Trophoblast cell (in vitro differentiated cells and primary cell): ENCODE data around the gene GSTCD.

ENCODE experiments used
- DNase-seq, 2 donors: peaks; one replicate each; pipeline ENCODE4 v3.0.0-alpha.2; 2016
- H2AFZ ChIP-seq: 2 replicates; pipeline ENCODE4 v1.6.1; 2013; ENCODE audit warnings: low read length, moderate library complexity, mild to moderate bottlenecking; ENCODE audit not compliant: insufficient read depth, poor library complexity
- H2AK5ac ChIP-seq: 2 replicates; pipeline ENCODE4 v1.6.1; 2013; ENCODE audit warnings: mild to moderate bottlenecking, low read length
- H2BK120ac ChIP-seq: 2 replicates; pipeline ENCODE4 v1.6.1; 2013; ENCODE audit warnings: low read length, mild to moderate bottlenecking, moderate library complexity; ENCODE audit not compliant: insufficient read depth, poor library complexity
- H2BK12ac ChIP-seq: 2 replicates; pipeline ENCODE4 v1.6.1; 2013; ENCODE audit warnings: mild to moderate bottlenecking, low read length, moderate library complexity
- H2BK5ac ChIP-seq: 2 replicates; pipeline ENCODE4 v1.6.1; 2013; ENCODE audit warnings: low read length, low read depth, moderate library complexity, mild to moderate bottlenecking; ENCODE audit not compliant: poor library complexity
- H3K14ac ChIP-seq: 2 replicates; pipeline ENCODE4 v1.6.1; 2013; ENCODE audit warnings: mild to moderate bottlenecking, low read length
- H3K18ac ChIP-seq: 2 replicates; pipeline ENCODE4 v1.6.1; 2013; ENCODE audit warnings: mild to moderate bottlenecking, low read length
- H3K23ac ChIP-seq: 2 replicates; pipeline ENCODE4 v1.6.1; 2013; ENCODE audit warnings: low read length
- H3K27ac ChIP-seq: 2 replicates; pipeline ENCODE4 v1.5.1; 2013; ENCODE audit warnings: low read depth, mild to moderate bottlenecking, inconsistent platforms, low read length, moderate library complexity
- H3K27me3 ChIP-seq: 2 replicates; pipeline ENCODE4 v1.6.1; 2013; ENCODE audit warnings: inconsistent platforms, mild to moderate bottlenecking, low read length, moderate library complexity; ENCODE audit not compliant: insufficient read depth
- H3K36me3 ChIP-seq, 2 experiments: 1 replicate in 1 of 2; 2 replicates in 1 of 2; pipeline ENCODE4 v1.6.1; 2013; ENCODE audit warnings: low read length in 2 of 2, mild to moderate bottlenecking in 2 of 2, moderate library complexity in 1 of 2; ENCODE audit not compliant: insufficient read depth in 2 of 2, control insufficient read depth in 1 of 2
- H3K4ac ChIP-seq: 2 replicates; pipeline ENCODE4 v1.6.1; 2013; ENCODE audit warnings: low read depth, mild to moderate bottlenecking, low read length, moderate library complexity
- H3K4me1 ChIP-seq, 2 experiments: 1 replicate in 1 of 2; 2 replicates in 1 of 2; pipeline ENCODE4 v1.6.1; 2013; ENCODE audit warnings: low read length in 2 of 2, mild to moderate bottlenecking in 2 of 2, moderate library complexity in 1 of 2; ENCODE audit not compliant: insufficient read depth in 2 of 2, control insufficient read depth in 1 of 2
- H3K4me2 ChIP-seq: 2 replicates; pipeline ENCODE4 v1.6.1; 2013; ENCODE audit warnings: inconsistent platforms, mild to moderate bottlenecking, low read length, moderate library complexity
- H3K4me3 ChIP-seq: 2 replicates; pipeline ENCODE4 v1.5.1; 2013; ENCODE audit warnings: mild to moderate bottlenecking, low read depth, low read length, inconsistent platforms
- H3K79me1 ChIP-seq: one replicate; pipeline ENCODE4 v1.6.1; 2013; ENCODE audit warnings: low read length
- H3K79me2 ChIP-seq: 2 replicates; pipeline ENCODE4 v1.6.1; 2013; ENCODE audit warnings: low read length, mild to moderate bottlenecking; ENCODE audit not compliant: control insufficient read depth, insufficient read depth, poor library complexity
- H3K9ac ChIP-seq: 2 replicates; pipeline ENCODE4 v1.6.1; 2013; ENCODE audit warnings: mild to moderate bottlenecking, low read length
- H3K9me3 ChIP-seq: 2 replicates; pipeline ENCODE4 v1.6.1; 2013; ENCODE audit warnings: low read depth, mild to moderate bottlenecking, control low read depth, inconsistent platforms, low read length; ENCODE audit not compliant: insufficient read depth
- H4K12ac ChIP-seq: 2 replicates; pipeline ENCODE4 v1.6.1; 2013; ENCODE audit warnings: low read depth, mild to moderate bottlenecking, low read length, moderate library complexity
- H4K8ac ChIP-seq: 2 replicates; pipeline ENCODE4 v1.6.1; 2013; ENCODE audit warnings: low read depth, mild to moderate bottlenecking, low read length, moderate library complexity
- H4K91ac ChIP-seq: one replicate; pipeline ENCODE4 v1.6.1; 2013; ENCODE audit warnings: low read depth, mild to moderate bottlenecking, low read length, moderate library complexity
- WGBS: extraction: QIAGEN DNeasy Blood & Tissue Kit; methylation state at CpG from one replicate; pipeline ENCODE4 v1.1.7; 2013; ENCODE audit warnings: missing lambda C conversion rate; ENCODE audit not compliant: insufficient read length, insufficient coverage; ENCODE audit errors: extremely low coverage; 5-methylcytosine and 5-hydroxymethylcytosine counted together

Gene GSTCD

GRCh38 chr4:105871997-105872396 is 163.4 kb downstream of the GSTCD start:
- no CpG with 5 or more reads among the region's 2 CpGs for WGBS

GRCh38 chr4:105875233-105875632 is 166.6 kb downstream of the GSTCD start:
- no peak overlapping the region for H4K8ac ChIP-seq
- no peak overlapping the region for H2BK5ac ChIP-seq
- no peak overlapping the region for H3K4me2 ChIP-seq
- H2BK120ac ChIP-seq: no peak overlapping the region
- no peak for DNase-seq
- peaks cover 2% of the 10 kb centered on the region for H3K9me3 ChIP-seq
- no peak overlapping the region for H3K14ac ChIP-seq
- no peaks in the 10 kb centered on the region for H3K36me3 ChIP-seq
- H2AFZ ChIP-seq: no peak overlapping the region
- H3K4me1 ChIP-seq: no peaks in the 10 kb centered on the region
- no peak overlapping the region for H3K9ac ChIP-seq
- H3K27ac ChIP-seq: no peak overlapping the region
- no peak overlapping the region for H2BK12ac ChIP-seq
- no peak overlapping the region for H3K4ac ChIP-seq
- H3K18ac ChIP-seq: no peak overlapping the region
- no peak overlapping the region for H4K91ac ChIP-seq
- no peaks in the 10 kb centered on the region for H3K27me3 ChIP-seq
- no peak overlapping the region for H2AK5ac ChIP-seq
- no peaks in the 10 kb centered on the region for H3K79me1 ChIP-seq
- H3K4me3 ChIP-seq: no peak overlapping the region
- no peaks in the 10 kb centered on the region for H3K79me2 ChIP-seq
- H4K12ac ChIP-seq: no peak overlapping the region
- H3K23ac ChIP-seq: no peak overlapping the region

More at GRCh38 chr4:105871997-105872396, 163.4 kb downstream of the GSTCD start:
- no peak overlapping the region for H4K8ac ChIP-seq
- no peak for DNase-seq
- H2BK120ac ChIP-seq: no peak overlapping the region
- H3K27ac ChIP-seq: no peak overlapping the region
- no peak overlapping the region for H4K91ac ChIP-seq
- H3K79me1 ChIP-seq: no peaks in the 10 kb centered on the region
- H4K12ac ChIP-seq: no peak overlapping the region
- H3K9ac ChIP-seq: no peak overlapping the region
- no peak overlapping the region for H3K4me3 ChIP-seq
- no peak overlapping the region for H2AK5ac ChIP-seq
- H3K14ac ChIP-seq: no peak overlapping the region
- no peak overlapping the region for H2AFZ ChIP-seq
- H2BK5ac ChIP-seq: no peak overlapping the region
- H2BK12ac ChIP-seq: no peak overlapping the region
- H3K23ac ChIP-seq: no peak overlapping the region
- no peaks in the 10 kb centered on the region for H3K27me3 ChIP-seq
- no peak overlapping the region for H3K4ac ChIP-seq
- no peaks in the 10 kb centered on the region for H3K9me3 ChIP-seq
- H3K79me2 ChIP-seq: no peaks in the 10 kb centered on the region
- no peak overlapping the region for H3K18ac ChIP-seq
- no peak overlapping the region for H3K4me2 ChIP-seq
- no peaks in the 10 kb centered on the region for H3K36me3 ChIP-seq
- H3K4me1 ChIP-seq: no peaks in the 10 kb centered on the region

- Histone ChIP-seq H3K4me2 (no peak overlapping the region), H3K9me3 (peaks cover 4% of the 10 kb centered on the region), H3K4me1 (no peaks in the 10 kb centered on the region), H3K4ac (no peak overlapping the region), H3K79me1 (no peaks in the 10 kb centered on the region), H3K79me2 (no peaks in the 10 kb centered on the region), H2BK5ac (no peak overlapping the region), H4K91ac (no peak overlapping the region), H2BK12ac (no peak overlapping the region), H3K27ac (no peak overlapping the region), H2AFZ (no peak overlapping the region), H4K12ac (no peak overlapping the region), H3K18ac (no peak overlapping the region), H3K9ac (no peak overlapping the region), H4K8ac (no peak overlapping the region), H3K36me3 (no peaks in the 10 kb centered on the region), H2AK5ac (no peak overlapping the region), H3K23ac (no peak overlapping the region), H3K14ac (no peak overlapping the region), H3K4me3 (no peak overlapping the region), H2BK120ac (no peak overlapping the region), H3K27me3 (no peaks in the 10 kb centered on the region)
- no CpG with 5 or more reads among the region's 2 CpGs for WGBS
- DNase-seq: no peak
These were observed 170.1 kb downstream of the GSTCD start for GRCh38 chr4:105878668-105879067.

GRCh38 chr4:105887508-105887907 is 178.9 kb downstream of the GSTCD start:
- H3K4me2 ChIP-seq: no peak overlapping the region
- H3K23ac ChIP-seq: no peak overlapping the region
- H3K4ac ChIP-seq: no peak overlapping the region
- H2AFZ ChIP-seq: no peak overlapping the region
- H2BK12ac ChIP-seq: no peak overlapping the region
- no peaks in the 10 kb centered on the region for H3K9me3 ChIP-seq
- no peaks in the 10 kb centered on the region for H3K79me1 ChIP-seq
- no peaks in the 10 kb centered on the region for H3K36me3 ChIP-seq
- no peak overlapping the region for H4K8ac ChIP-seq
- WGBS: no CpG with 5 or more reads among the region's 2 CpGs
- no peaks in the 10 kb centered on the region for H3K27me3 ChIP-seq
- DNase-seq: peak; percentile 7 to 84
- H3K9ac ChIP-seq: no peak overlapping the region
- no peak overlapping the region for H3K18ac ChIP-seq
- H4K12ac ChIP-seq: no peak overlapping the region
- no peaks in the 10 kb centered on the region for H3K4me1 ChIP-seq
- H2AK5ac ChIP-seq: no peak overlapping the region
- H2BK5ac ChIP-seq: no peak overlapping the region
- no peak overlapping the region for H3K4me3 ChIP-seq
- no peaks in the 10 kb centered on the region for H3K79me2 ChIP-seq
- H3K14ac ChIP-seq: no peak overlapping the region
- no peak overlapping the region for H2BK120ac ChIP-seq
- H4K91ac ChIP-seq: no peak overlapping the region
- no peak overlapping the region for H3K27ac ChIP-seq
